Chondrocyte (in vitro differentiated cells): ENCODE measurements around the gene RAB41. TPM values are rescaled to one million over a fixed set of nuclear protein-coding genes. Genes with fewer than 3 reads are reported as not detected.
"Not testable (repeated sequence)": the region's sequence is repeated elsewhere in the genome, so short reads cannot be mapped to it uniquely, and the experiment has no call there.

Experiments used
- DNase-seq: peaks from one replicate; pipeline ENCODE4 v3.0.0; 2021; ENCODE audit warnings: mixed read lengths, low spot score
- H3K27ac Mint-ChIP-seq: one replicate; pipeline ENCODE4 v1.8.0; 2021; ENCODE audit warnings: mild to moderate bottlenecking, moderate library complexity, mixed read lengths; ENCODE audit not compliant: unreplicated experiment
- H3K27me3 Mint-ChIP-seq: 2 replicates; pipeline ENCODE4 v1.8.0; 2021; ENCODE audit warnings: low read depth, mixed read lengths
- H3K36me3 Mint-ChIP-seq: 2 replicates; pipeline ENCODE4 v1.8.0; 2021; ENCODE audit warnings: low read depth, mixed read lengths
- H3K4me1 Mint-ChIP-seq: 2 replicates; pipeline ENCODE4 v1.8.0; 2021; ENCODE audit warnings: low read depth, mild to moderate bottlenecking, mixed read lengths
- H3K4me3 Mint-ChIP-seq: one replicate; pipeline ENCODE4 v1.8.0; 2021; ENCODE audit warnings: mild to moderate bottlenecking, moderate library complexity, mixed read lengths; ENCODE audit not compliant: unreplicated experiment
- H3K9me3 Mint-ChIP-seq: 2 replicates; pipeline ENCODE4 v1.8.0; 2021; ENCODE audit warnings: low read depth, mixed read lengths
- CTCF ChIP-seq: fragments of 200-600 bp; sonication (generic); IDR thresholded peaks from 2 replicates; pipeline ENCODE4 v1.5.0; 2021; ENCODE audit warnings: antibody characterized with exemption, mild to moderate bottlenecking, moderate library complexity
- total RNA-seq: library from RNA; stranded (reverse); gene quantifications from 3 replicates; pipeline ENCODE4 v1.2.1, GENCODE V29; 2021

Gene RAB41
- total RNA-seq, 1 donor from 2014 or later: not detected

GRCh38 chrX:70322784-70323183 is 40.8 kb downstream of the RAB41 start:
- H3K4me3 Mint-ChIP-seq: no peak overlapping the region

GRCh38 chrX:70323628-70324027 is 41.7 kb downstream of the RAB41 start:
- H3K27ac Mint-ChIP-seq, H3K9me3 Mint-ChIP-seq, H3K27me3 Mint-ChIP-seq, H3K4me3 Mint-ChIP-seq, H3K36me3 Mint-ChIP-seq, DNase-seq, H3K4me1 Mint-ChIP-seq: not testable (repeated sequence)

More at GRCh38 chrX:70322784-70323183, 40.8 kb downstream of the RAB41 start:
- Mint-ChIP-seq H3K4me1 (no peaks in the 10 kb centered on the region), H3K9me3 (peaks cover 3% of the 10 kb centered on the region), H3K27ac (no peak overlapping the region), H3K27me3 (no peaks in the 10 kb centered on the region), H3K36me3 (no peaks in the 10 kb centered on the region)
- no peak for TF ChIP-seq CTCF
- DNase-seq: no peak

GRCh38 chrX:70324326-70324725 is 42.4 kb downstream of the RAB41 start:
- Mint-ChIP-seq H3K36me3 (no peaks in the 10 kb centered on the region), H3K27ac (no peak overlapping the region), H3K4me1 (no peaks in the 10 kb centered on the region), H3K9me3 (peaks cover 3% of the 10 kb centered on the region), H3K4me3 (no peak overlapping the region), H3K27me3 (no peaks in the 10 kb centered on the region)
- no peak for DNase-seq
- no peak for TF ChIP-seq CTCF

- no peaks in the 10 kb centered on the region for H3K27me3 Mint-ChIP-seq
- H3K36me3 Mint-ChIP-seq: peaks cover 3% of the 10 kb centered on the region
- no peak for TF ChIP-seq CTCF
- H3K4me3 Mint-ChIP-seq: no peak overlapping the region
- H3K27ac Mint-ChIP-seq: no peak overlapping the region
- H3K4me1 Mint-ChIP-seq: no peaks in the 10 kb centered on the region
- peaks cover 5% of the 10 kb centered on the region for H3K9me3 Mint-ChIP-seq
- no peak for DNase-seq
Observed at GRCh38 chrX:70331161-70331560, 49.2 kb downstream of the RAB41 start.

GRCh38 chrX:70332600-70332999 is 50.6 kb downstream of the RAB41 start:
- no peak overlapping the region for H3K27ac Mint-ChIP-seq
- H3K4me3 Mint-ChIP-seq: no peak overlapping the region
- no peak for DNase-seq
- H3K27me3 Mint-ChIP-seq: no peaks in the 10 kb centered on the region
- H3K9me3 Mint-ChIP-seq: peaks cover 5% of the 10 kb centered on the region
- peaks cover 3% of the 10 kb centered on the region for H3K36me3 Mint-ChIP-seq
- no peaks in the 10 kb centered on the region for H3K4me1 Mint-ChIP-seq
- TF ChIP-seq CTCF: peak; percentile 29

Other genes starting within 250 kb of the RAB41 start
- gene AWAT2, start 232.2 kb upstream of the RAB41 start, total RNA-seq: not detected in 3 replicates
- not detected in 3 replicates for gene OTUD6A, start 219.7 kb upstream of the RAB41 start, total RNA-seq
- 30.7 to 32.9 TPM (median 32.0 TPM) in 3 replicates for gene IGBP1, start 148.7 kb upstream of the RAB41 start, total RNA-seq
- gene DGAT2L6, start 104.7 kb upstream of the RAB41 start, total RNA-seq: not detected in 3 replicates
- gene AWAT1, start 47.5 kb upstream of the RAB41 start, total RNA-seq: not detected in 3 replicates
- not detected in 3 replicates for gene P2RY4, start 22.0 kb upstream of the RAB41 start, total RNA-seq
- gene ARR3, start 13.8 kb upstream of the RAB41 start, total RNA-seq: not detected in 3 replicates
- gene PDZD11, start 7.8 kb downstream of the RAB41 start, total RNA-seq: 46.2 to 48.1 TPM (median 47.7 TPM) in 3 replicates
- gene KIF4A, start 7.9 kb downstream of the RAB41 start, total RNA-seq: 4.5 to 5.9 TPM (median 5.3 TPM) in 3 replicates
- gene GDPD2, start 141.1 kb downstream of the RAB41 start, total RNA-seq: not detected in 3 replicates
- 9.9 to 13.1 TPM (median 11.5 TPM) in 3 replicates for gene DLG3, start 162.7 kb downstream of the RAB41 start, total RNA-seq